Stimulated activated CD4-positive, alpha-beta T cell treated with anti-CD3 and anti-CD28 coated beads, TNF-alpha, amount 100 ng/mL, for 4 hours (primary cell): Measurements from ENCODE around the gene FZD10.

Experiments used
- DNase-seq, 3 experiments: peaks; one replicate each; pipeline ENCODE4 v3.0.0-alpha.2; 2020; ENCODE audit warnings: low read depth in 3 of 3

Gene FZD10

GRCh38 chr12:130132831-130133511 is 29.3 kb upstream of the FZD10 start:
- DNase-seq, result no peak

- DNase-seq, result no peak
Observed at GRCh38 chr12:130133851-130134562, 28.3 kb upstream of the FZD10 start.

GRCh38 chr12:130134563-130134915 is 27.7 kb upstream of the FZD10 start:
- DNase-seq, result no peak

GRCh38 chr12:130136509-130137039 is 25.7 kb upstream of the FZD10 start:
- no peak for DNase-seq

GRCh38 chr12:130137040-130138018 is 24.9 kb upstream of the FZD10 start:
- no peak for DNase-seq

GRCh38 chr12:130138478-130138877 is 23.8 kb upstream of the FZD10 start:
- DNase-seq, result no peak

GRCh38 chr12:130139567-130140421 is 22.5 kb upstream of the FZD10 start:
- no peak for DNase-seq

- DNase-seq, result no peak
Observed at GRCh38 chr12:130141105-130141504, 21.2 kb upstream of the FZD10 start.

GRCh38 chr12:130141901-130142683 is 20.2 kb upstream of the FZD10 start:
- no peak for DNase-seq

GRCh38 chr12:130142736-130143135 is 19.5 kb upstream of the FZD10 start:
- DNase-seq, result no peak

- DNase-seq, result no peak
Observed at GRCh38 chr12:130143136-130143535, 19.1 kb upstream of the FZD10 start.

- no peak for DNase-seq
Observed at GRCh38 chr12:130144256-130144655, 18.0 kb upstream of the FZD10 start.

GRCh38 chr12:130145731-130146130 is 16.5 kb upstream of the FZD10 start:
- no peak for DNase-seq

GRCh38 chr12:130146176-130146931 is 15.9 kb upstream of the FZD10 start:
- no peak for DNase-seq

GRCh38 chr12:130147875-130148596 is 14.2 kb upstream of the FZD10 start:
- DNase-seq, result no peak

- DNase-seq, result no peak
Observed at GRCh38 chr12:130151846-130152245, 10.4 kb upstream of the FZD10 start.

GRCh38 chr12:130152386-130152785 is 9.9 kb upstream of the FZD10 start:
- DNase-seq, result no peak

- no peak for DNase-seq
Observed at GRCh38 chr12:130153803-130154202, 8.5 kb upstream of the FZD10 start.
